HL-60 (cell line): Measurements from ENCODE around the gene OR7G1.

Experiments used
- DNase-seq, 2 experiments: peaks; one replicate each; pipeline ENCODE4 v3.0.0-alpha.2; 2010 to 2020; ENCODE audit warnings: low read depth in 1 of 2, low spot score in 1 of 2
- H3K27ac ChIP-seq: fragments of 250-450 bp; sonication (Bioruptor Pico); replicated peaks from 2 replicates; pipeline ENCODE4 v1.5.1; 2020; ENCODE audit warnings: mild to moderate bottlenecking, moderate library complexity
- H3K27me3 ChIP-seq: fragments of 250-450 bp; sonication (Bioruptor Pico); 2 replicates; pipeline ENCODE4 v1.5.1; 2021; ENCODE audit warnings: mild to moderate bottlenecking, moderate library complexity; ENCODE audit not compliant: insufficient read depth, poor library complexity, severe bottlenecking
- H3K4me3 ChIP-seq: replicated peaks from 2 replicates; pipeline ENCODE4 v1.5.1; 2011; ENCODE audit warnings: mild to moderate bottlenecking, control low read depth, low read length; ENCODE audit not compliant: insufficient read depth
- GABPA ChIP-seq: IDR thresholded peaks from 2 replicates; pipeline ENCODE4 v1.6.1; 2012; ENCODE audit warnings: low read depth
- POLR2AphosphoS5 ChIP-seq: IDR thresholded peaks from 2 replicates; pipeline ENCODE4 v1.6.1; 2012; ENCODE audit warnings: low read depth
- SPI1 ChIP-seq: IDR thresholded peaks from 2 replicates; pipeline ENCODE4 v1.6.1; 2012; ENCODE audit warnings: low read depth, mild to moderate bottlenecking, borderline replicate concordance
- TF ChIP-seq, protein P1 (sequence below): IDR thresholded peaks from one replicate; pipeline ENCODE4 v1.5.1; 2011; ENCODE audit warnings: low read length, control low read depth, inconsistent platforms; ENCODE audit not compliant: insufficient read depth
- TF ChIP-seq, protein P2 (sequence below): IDR thresholded peaks from 2 replicates; pipeline ENCODE4 v1.6.1; 2012; ENCODE audit warnings: low read depth; ENCODE audit not compliant: insufficient replicate concordance

The OR7G1 gene

DNA sequence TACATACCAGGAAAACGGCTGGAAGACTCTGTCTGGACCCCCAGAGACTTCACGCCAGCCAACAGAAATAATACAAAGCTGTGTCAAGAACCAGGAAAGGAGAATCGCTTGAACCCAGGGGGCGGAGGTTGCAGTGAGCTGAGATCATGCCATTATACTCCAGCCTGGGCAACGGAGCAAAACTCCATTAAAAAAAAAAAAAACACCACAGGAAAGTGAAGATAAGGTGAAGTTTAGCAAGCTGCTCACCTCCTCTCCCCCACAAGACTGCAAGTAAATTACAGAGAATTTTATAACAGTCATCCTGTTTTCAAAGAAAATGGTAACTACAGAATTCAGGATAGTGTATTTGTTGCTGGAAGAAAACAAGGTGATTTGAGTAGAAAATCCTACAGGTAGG lies 984 bp upstream of the OR7G1 start:
- H3K27me3 ChIP-seq, result no peaks in the 10 kb centered on the region
- TF ChIP-seq, protein P1, sequence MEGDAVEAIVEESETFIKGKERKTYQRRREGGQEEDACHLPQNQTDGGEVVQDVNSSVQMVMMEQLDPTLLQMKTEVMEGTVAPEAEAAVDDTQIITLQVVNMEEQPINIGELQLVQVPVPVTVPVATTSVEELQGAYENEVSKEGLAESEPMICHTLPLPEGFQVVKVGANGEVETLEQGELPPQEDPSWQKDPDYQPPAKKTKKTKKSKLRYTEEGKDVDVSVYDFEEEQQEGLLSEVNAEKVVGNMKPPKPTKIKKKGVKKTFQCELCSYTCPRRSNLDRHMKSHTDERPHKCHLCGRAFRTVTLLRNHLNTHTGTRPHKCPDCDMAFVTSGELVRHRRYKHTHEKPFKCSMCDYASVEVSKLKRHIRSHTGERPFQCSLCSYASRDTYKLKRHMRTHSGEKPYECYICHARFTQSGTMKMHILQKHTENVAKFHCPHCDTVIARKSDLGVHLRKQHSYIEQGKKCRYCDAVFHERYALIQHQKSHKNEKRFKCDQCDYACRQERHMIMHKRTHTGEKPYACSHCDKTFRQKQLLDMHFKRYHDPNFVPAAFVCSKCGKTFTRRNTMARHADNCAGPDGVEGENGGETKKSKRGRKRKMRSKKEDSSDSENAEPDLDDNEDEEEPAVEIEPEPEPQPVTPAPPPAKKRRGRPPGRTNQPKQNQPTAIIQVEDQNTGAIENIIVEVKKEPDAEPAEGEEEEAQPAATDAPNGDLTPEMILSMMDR, result no peak
- no peak for TF ChIP-seq POLR2AphosphoS5
- TF ChIP-seq SPI1, result no peak
- no peak for TF ChIP-seq GABPA
- TF ChIP-seq, protein P2, sequence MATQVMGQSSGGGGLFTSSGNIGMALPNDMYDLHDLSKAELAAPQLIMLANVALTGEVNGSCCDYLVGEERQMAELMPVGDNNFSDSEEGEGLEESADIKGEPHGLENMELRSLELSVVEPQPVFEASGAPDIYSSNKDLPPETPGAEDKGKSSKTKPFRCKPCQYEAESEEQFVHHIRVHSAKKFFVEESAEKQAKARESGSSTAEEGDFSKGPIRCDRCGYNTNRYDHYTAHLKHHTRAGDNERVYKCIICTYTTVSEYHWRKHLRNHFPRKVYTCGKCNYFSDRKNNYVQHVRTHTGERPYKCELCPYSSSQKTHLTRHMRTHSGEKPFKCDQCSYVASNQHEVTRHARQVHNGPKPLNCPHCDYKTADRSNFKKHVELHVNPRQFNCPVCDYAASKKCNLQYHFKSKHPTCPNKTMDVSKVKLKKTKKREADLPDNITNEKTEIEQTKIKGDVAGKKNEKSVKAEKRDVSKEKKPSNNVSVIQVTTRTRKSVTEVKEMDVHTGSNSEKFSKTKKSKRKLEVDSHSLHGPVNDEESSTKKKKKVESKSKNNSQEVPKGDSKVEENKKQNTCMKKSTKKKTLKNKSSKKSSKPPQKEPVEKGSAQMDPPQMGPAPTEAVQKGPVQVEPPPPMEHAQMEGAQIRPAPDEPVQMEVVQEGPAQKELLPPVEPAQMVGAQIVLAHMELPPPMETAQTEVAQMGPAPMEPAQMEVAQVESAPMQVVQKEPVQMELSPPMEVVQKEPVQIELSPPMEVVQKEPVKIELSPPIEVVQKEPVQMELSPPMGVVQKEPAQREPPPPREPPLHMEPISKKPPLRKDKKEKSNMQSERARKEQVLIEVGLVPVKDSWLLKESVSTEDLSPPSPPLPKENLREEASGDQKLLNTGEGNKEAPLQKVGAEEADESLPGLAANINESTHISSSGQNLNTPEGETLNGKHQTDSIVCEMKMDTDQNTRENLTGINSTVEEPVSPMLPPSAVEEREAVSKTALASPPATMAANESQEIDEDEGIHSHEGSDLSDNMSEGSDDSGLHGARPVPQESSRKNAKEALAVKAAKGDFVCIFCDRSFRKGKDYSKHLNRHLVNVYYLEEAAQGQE, result no peak
- DNase-seq, result no peak
- H3K4me3 ChIP-seq, result no peak overlapping the region
- no peak overlapping the region for H3K27ac ChIP-seq

DNA sequence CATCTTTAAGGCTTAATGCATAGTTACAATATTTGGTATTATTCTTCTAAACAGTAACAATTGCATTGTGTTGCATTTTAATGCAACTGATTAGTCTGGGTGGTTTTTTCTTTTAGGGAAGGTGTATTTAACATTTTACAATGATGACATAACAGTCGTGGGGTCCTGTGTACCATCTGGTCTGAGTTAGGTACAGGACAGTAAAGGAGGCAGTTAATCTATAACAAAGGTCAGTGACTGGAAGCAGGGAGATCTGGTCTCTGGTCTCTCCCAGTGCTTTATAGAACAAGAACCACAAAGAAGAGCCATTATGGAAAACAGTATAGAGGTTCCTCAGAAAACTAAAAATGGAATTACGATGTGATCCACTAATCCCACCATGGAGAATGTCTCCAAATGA lies 5.6 kb downstream of the OR7G1 start:
- Histone ChIP-seq H3K4me3 (no peak overlapping the region), H3K27me3 (no peaks in the 10 kb centered on the region), H3K27ac (no peak overlapping the region)
- TF ChIP-seq, protein P2, result no peak
- TF ChIP-seq GABPA, result no peak
- TF ChIP-seq, protein P1, result no peak
- no peak for TF ChIP-seq SPI1
- TF ChIP-seq POLR2AphosphoS5, result no peak
- DNase-seq, result no peak

DNA sequence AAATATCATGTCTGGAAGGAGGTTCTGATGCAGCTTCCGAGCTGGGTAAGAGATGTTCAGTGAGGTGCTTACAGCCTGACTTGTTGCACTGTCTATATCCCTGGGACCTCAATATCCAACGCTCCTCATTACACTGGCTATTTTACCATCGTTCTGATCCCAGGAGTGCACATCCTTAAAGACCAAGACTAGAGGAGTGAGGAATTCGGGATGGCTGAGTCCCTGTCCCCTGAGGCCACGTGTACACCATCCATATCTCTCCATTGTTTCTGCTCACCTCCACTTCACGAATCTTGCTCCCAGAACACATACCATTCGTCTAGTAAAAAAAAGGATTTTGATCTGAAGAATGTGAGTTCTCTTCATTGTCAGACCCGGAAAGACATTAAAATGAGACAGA lies 8.2 kb downstream of the OR7G1 start, which contains the start of gene OR7G2:
Gene OR7G2 (minus strand): TSS at position 101 of the 400 bp plus-strand sequence. CDS start 4,232 bp downstream, outside the sequence.
- DNase-seq, result no peak
- H3K27ac ChIP-seq, result no peak within 1 kb of the TSS
- no peaks in the 10 kb centered on the region for H3K27me3 ChIP-seq
- TF ChIP-seq, protein P2, result no peak
- TF ChIP-seq, protein P1, result no peak
- no peak for TF ChIP-seq POLR2AphosphoS5
- TF ChIP-seq GABPA, result no peak
- no peak for TF ChIP-seq SPI1
- no peak within 1 kb of the TSS for H3K4me3 ChIP-seq
